Spleen (tissue), 7 donors: ENCODE data around the gene SLC29A3.

Source experiments
- POLR2AphosphoS5 ChIP-seq, 3 donors: sonication (generic); formaldehyde crosslinking; IDR thresholded peaks; one replicate each; pipeline ENCODE4 v1.5.1; 2017; ENCODE audit warnings: antibody characterized with exemption in 3 of 3
- TF ChIP-seq, protein P1 (sequence below), 11 experiments: fragments of 200-600 bp in 7 of 11; fragments of 450-650 bp in 4 of 11; sonication (generic) in 4 of 11; IDR thresholded peaks in 8 of 11; conservative IDR thresholded peaks in 3 of 11; 1 replicate in 7 of 11; 2 replicates in 4 of 11; pipeline versions ENCODE4 v1.4.0 to v1.8.0; 2016 to 2021; ENCODE audit warnings: antibody characterized with exemption in 11 of 11, inconsistent platforms in 4 of 11, mild to moderate bottlenecking in 1 of 11
- donor health status: DM: no; HTN: no; CAD: no; lungs with moderate emphysema.
- donor health status: DM: no; HTN: no; CAD: no.
- donor health status: DM: no; HTN: no; CAD: no.

DNA sequence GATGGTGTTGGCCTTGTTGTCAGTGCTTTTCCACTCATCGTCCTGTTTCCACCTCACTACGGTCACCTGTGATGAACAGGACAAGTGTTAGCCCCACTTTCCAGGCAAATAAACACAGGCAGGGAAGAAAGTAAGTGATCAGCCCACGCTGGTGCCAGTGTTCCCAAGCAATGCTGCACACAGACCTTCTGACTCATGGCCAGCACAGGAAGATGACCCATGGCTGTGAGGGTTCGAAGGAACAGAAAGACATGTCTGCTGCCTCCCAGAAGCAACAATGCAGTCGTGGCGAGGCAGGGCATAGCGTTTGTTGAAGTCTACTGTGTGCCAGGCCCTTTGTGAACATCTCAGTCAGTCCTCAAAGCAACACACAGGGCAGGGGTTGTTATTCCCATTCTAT, 35.7 kb downstream of the SLC29A3 start:
- TF ChIP-seq, protein P1, sequence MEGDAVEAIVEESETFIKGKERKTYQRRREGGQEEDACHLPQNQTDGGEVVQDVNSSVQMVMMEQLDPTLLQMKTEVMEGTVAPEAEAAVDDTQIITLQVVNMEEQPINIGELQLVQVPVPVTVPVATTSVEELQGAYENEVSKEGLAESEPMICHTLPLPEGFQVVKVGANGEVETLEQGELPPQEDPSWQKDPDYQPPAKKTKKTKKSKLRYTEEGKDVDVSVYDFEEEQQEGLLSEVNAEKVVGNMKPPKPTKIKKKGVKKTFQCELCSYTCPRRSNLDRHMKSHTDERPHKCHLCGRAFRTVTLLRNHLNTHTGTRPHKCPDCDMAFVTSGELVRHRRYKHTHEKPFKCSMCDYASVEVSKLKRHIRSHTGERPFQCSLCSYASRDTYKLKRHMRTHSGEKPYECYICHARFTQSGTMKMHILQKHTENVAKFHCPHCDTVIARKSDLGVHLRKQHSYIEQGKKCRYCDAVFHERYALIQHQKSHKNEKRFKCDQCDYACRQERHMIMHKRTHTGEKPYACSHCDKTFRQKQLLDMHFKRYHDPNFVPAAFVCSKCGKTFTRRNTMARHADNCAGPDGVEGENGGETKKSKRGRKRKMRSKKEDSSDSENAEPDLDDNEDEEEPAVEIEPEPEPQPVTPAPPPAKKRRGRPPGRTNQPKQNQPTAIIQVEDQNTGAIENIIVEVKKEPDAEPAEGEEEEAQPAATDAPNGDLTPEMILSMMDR (IDR thresholded peaks at IDR 0.05 in 8 of 11, conservative IDR thresholded peaks at IDR 0.05 in 3 of 11) = no peak
- no peak for TF ChIP-seq POLR2AphosphoS5 (IDR thresholded peaks at IDR 0.05)
